Colon (tissue), 2 donors: ENCODE measurements around the gene HIPK4.
"Not testable (repeated sequence)": the region's sequence is repeated elsewhere in the genome, so short reads cannot be mapped to it uniquely, and the experiment has no call there.

ENCODE experiments used
- FAIRE-seq: peaks from 2 replicates; lab custom pipeline; 2012; peaks lifted over from hg19 to GRCh38; lab: Jason Lieb, UNC
- donor health status: control.
- donor health status: control.

Gene HIPK4

GRCh38 chr19:40416918-40417642 is 27.1 kb upstream of the HIPK4 start:
- FAIRE-seq = no peak

GRCh38 chr19:40415768-40416167 is 25.8 kb upstream of the HIPK4 start:
- FAIRE-seq = no peak

GRCh38 chr19:40414542-40415535 is 24.9 kb upstream of the HIPK4 start:
- FAIRE-seq = no peak

GRCh38 chr19:40413291-40413845 is 23.4 kb upstream of the HIPK4 start, which contains the start of gene PRX:
Gene PRX, minus strand, starts transcription at chr19:40413378. Its CDS starts 5,446 bp downstream, at chr19:40407932.
- FAIRE-seq = no peak

GRCh38 chr19:40412866-40413265 is 22.9 kb upstream of the HIPK4 start:
- FAIRE-seq = no peak

- no peak for FAIRE-seq
These were observed 22.0 kb upstream of the HIPK4 start for GRCh38 chr19:40411958-40412499.

- no peak for FAIRE-seq
These were observed 21.3 kb upstream of the HIPK4 start for GRCh38 chr19:40411125-40411842.

- no peak for FAIRE-seq
These were observed 20.0 kb upstream of the HIPK4 start for GRCh38 chr19:40410030-40410389.

GRCh38 chr19:40408598-40408925 is 18.6 kb upstream of the HIPK4 start:
- FAIRE-seq = not testable (repeated sequence)

GRCh38 chr19:40407714-40408597 is 18.0 kb upstream of the HIPK4 start:
- no peak for FAIRE-seq

GRCh38 chr19:40403262-40403984 is 13.4 kb upstream of the HIPK4 start:
- no peak for FAIRE-seq

GRCh38 chr19:40400559-40400958 is 10.6 kb upstream of the HIPK4 start:
- FAIRE-seq = no peak

- no peak for FAIRE-seq
These were observed 8.6 kb upstream of the HIPK4 start for GRCh38 chr19:40398417-40399131.

GRCh38 chr19:40397568-40397906 is 7.6 kb upstream of the HIPK4 start:
- no peak for FAIRE-seq

GRCh38 chr19:40396886-40397567 is 7.0 kb upstream of the HIPK4 start:
- FAIRE-seq = no peak

- FAIRE-seq = no peak
These were observed 6.0 kb upstream of the HIPK4 start for GRCh38 chr19:40395956-40396355.

- FAIRE-seq = no peak
These were observed 4.8 kb upstream of the HIPK4 start for GRCh38 chr19:40394816-40395210.

GRCh38 chr19:40393894-40394815 is 4.2 kb upstream of the HIPK4 start:
- FAIRE-seq = no peak
